ENCODE data around the gene PTPRD.
A peak's percentile ranks its signal among the peaks of the same experiment; 100 is the strongest.

The PTPRD gene

GRCh38 chr9:9912459-9912858, 700.3 kb downstream of the PTPRD start:
- Histone ChIP-seq H4K20me1 (ENCODE audit: low read depth, low read length) (no peaks in the 10 kb centered on the region), H3K36me3 (ENCODE audit: low read length) (no peaks in the 10 kb centered on the region), H3F3A (ENCODE audit: insufficient read depth) (no peaks in the 10 kb centered on the region), H3K9ac (ENCODE audit: low read length) (no peak overlapping the region), H3K4me3 (ENCODE audit: insufficient read depth, low read length, poor library complexity, severe bottlenecking) (no peak overlapping the region), H3K9me2 (replicated peaks; ENCODE audit: insufficient read depth, low read length) (no peaks in the 10 kb centered on the region), H3K27me3 (ENCODE audit: low read length) (no peaks in the 10 kb centered on the region), H2AFZ (ENCODE audit: low read depth, low read length, severe bottlenecking) (no peak overlapping the region), H3K27ac (ENCODE audit: low read depth, low read length) (no peak overlapping the region), H3K9me3 (ENCODE audit: insufficient read depth, low read length) (no peaks in the 10 kb centered on the region), H3K4me2 (ENCODE audit: low read depth, low read length, poor library complexity, severe bottlenecking) (no peak overlapping the region), H3K79me2 (ENCODE audit: insufficient read depth, low read length) (no peaks in the 10 kb centered on the region)
- TF ChIP-seq EZH2phosphoT487 (conservative IDR thresholded peaks at IDR 0.05; ENCODE audit: low read length) (no peak), CTCF (IDR thresholded peaks at IDR 0.05; ENCODE audit: insufficient read depth, low read length, poor library complexity, severe bottlenecking) (peak; percentile 18)

- no peaks in the 10 kb centered on the region for H3K36me3 ChIP-seq (ENCODE audit: low read length)
- H3F3A ChIP-seq (ENCODE audit: insufficient read depth), result no peaks in the 10 kb centered on the region
- H3K4me3 ChIP-seq (ENCODE audit: insufficient read depth, low read length, poor library complexity, severe bottlenecking), result no peak overlapping the region
- no peaks in the 10 kb centered on the region for H3K9me2 ChIP-seq (replicated peaks; ENCODE audit: insufficient read depth, low read length)
- TF ChIP-seq CTCF (IDR thresholded peaks at IDR 0.05; ENCODE audit: insufficient read depth, low read length, poor library complexity, severe bottlenecking) (no peak), EZH2phosphoT487 (conservative IDR thresholded peaks at IDR 0.05; ENCODE audit: low read length) (no peak)
- no peaks in the 10 kb centered on the region for H3K9me3 ChIP-seq (ENCODE audit: insufficient read depth, low read length)
- no peak overlapping the region for H3K27ac ChIP-seq (ENCODE audit: low read depth, low read length)
- no peak overlapping the region for H2AFZ ChIP-seq (ENCODE audit: low read depth, low read length, severe bottlenecking)
- no peak overlapping the region for H3K9ac ChIP-seq (ENCODE audit: low read length)
- no peak overlapping the region for H3K4me2 ChIP-seq (ENCODE audit: low read depth, low read length, poor library complexity, severe bottlenecking)
- H3K27me3 ChIP-seq (ENCODE audit: low read length), result no peaks in the 10 kb centered on the region
- H4K20me1 ChIP-seq (ENCODE audit: low read depth, low read length), result no peaks in the 10 kb centered on the region
- no peaks in the 10 kb centered on the region for H3K79me2 ChIP-seq (ENCODE audit: insufficient read depth, low read length)
These were observed 707.1 kb downstream of the PTPRD start for GRCh38 chr9:9905736-9906135.

GRCh38 chr9:9904041-9904440, 708.8 kb downstream of the PTPRD start:
- Histone ChIP-seq H3K4me3 (ENCODE audit: insufficient read depth, low read length, poor library complexity, severe bottlenecking) (no peak overlapping the region), H3F3A (ENCODE audit: insufficient read depth) (no peaks in the 10 kb centered on the region), H3K4me2 (ENCODE audit: low read depth, low read length, poor library complexity, severe bottlenecking) (no peak overlapping the region), H3K9me2 (replicated peaks; ENCODE audit: insufficient read depth, low read length) (no peaks in the 10 kb centered on the region), H3K79me2 (ENCODE audit: insufficient read depth, low read length) (no peaks in the 10 kb centered on the region), H3K36me3 (ENCODE audit: low read length) (no peaks in the 10 kb centered on the region), H3K27me3 (ENCODE audit: low read length) (no peaks in the 10 kb centered on the region), H3K9me3 (ENCODE audit: insufficient read depth, low read length) (no peaks in the 10 kb centered on the region), H4K20me1 (ENCODE audit: low read depth, low read length) (no peaks in the 10 kb centered on the region), H2AFZ (ENCODE audit: low read depth, low read length, severe bottlenecking) (no peak overlapping the region), H3K27ac (ENCODE audit: low read depth, low read length) (no peak overlapping the region), H3K9ac (ENCODE audit: low read length) (no peak overlapping the region)
- TF ChIP-seq CTCF (IDR thresholded peaks at IDR 0.05; ENCODE audit: insufficient read depth, low read length, poor library complexity, severe bottlenecking) (no peak), EZH2phosphoT487 (conservative IDR thresholded peaks at IDR 0.05; ENCODE audit: low read length) (no peak)
